Skeletal muscle cell (primary cell): ENCODE data around the gene RIOK3.
A peak's percentile ranks its signal among the peaks of the same experiment; 100 is the strongest.
"Not testable (repeated sequence)": the region's sequence is repeated elsewhere in the genome, so short reads cannot be mapped to it uniquely, and the experiment has no call there.

Experiments
- DNase-seq: peaks from one replicate; pipeline ENCODE4 v3.0.0-alpha.2; 2010; ENCODE audit warnings: low read depth
- H3K4me3 ChIP-seq: 2 replicates; pipeline ENCODE4 v1.5.1; 2011; ENCODE audit warnings: low read depth, mild to moderate bottlenecking, control low read depth, low read length, moderate library complexity

RIOK3 gene, protein sequence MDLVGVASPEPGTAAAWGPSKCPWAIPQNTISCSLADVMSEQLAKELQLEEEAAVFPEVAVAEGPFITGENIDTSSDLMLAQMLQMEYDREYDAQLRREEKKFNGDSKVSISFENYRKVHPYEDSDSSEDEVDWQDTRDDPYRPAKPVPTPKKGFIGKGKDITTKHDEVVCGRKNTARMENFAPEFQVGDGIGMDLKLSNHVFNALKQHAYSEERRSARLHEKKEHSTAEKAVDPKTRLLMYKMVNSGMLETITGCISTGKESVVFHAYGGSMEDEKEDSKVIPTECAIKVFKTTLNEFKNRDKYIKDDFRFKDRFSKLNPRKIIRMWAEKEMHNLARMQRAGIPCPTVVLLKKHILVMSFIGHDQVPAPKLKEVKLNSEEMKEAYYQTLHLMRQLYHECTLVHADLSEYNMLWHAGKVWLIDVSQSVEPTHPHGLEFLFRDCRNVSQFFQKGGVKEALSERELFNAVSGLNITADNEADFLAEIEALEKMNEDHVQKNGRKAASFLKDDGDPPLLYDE

GRCh38 chr18:23452728-23453679 is at the start of gene RIOK3:
Gene RIOK3 (plus strand): TSS chr18:23453287. CDS start chr18:23453440, 153 bp downstream.
- H3K4me3 ChIP-seq: peak within 1 kb of the TSS; percentile 85
- peak; percentile 77 for DNase-seq

DNA sequence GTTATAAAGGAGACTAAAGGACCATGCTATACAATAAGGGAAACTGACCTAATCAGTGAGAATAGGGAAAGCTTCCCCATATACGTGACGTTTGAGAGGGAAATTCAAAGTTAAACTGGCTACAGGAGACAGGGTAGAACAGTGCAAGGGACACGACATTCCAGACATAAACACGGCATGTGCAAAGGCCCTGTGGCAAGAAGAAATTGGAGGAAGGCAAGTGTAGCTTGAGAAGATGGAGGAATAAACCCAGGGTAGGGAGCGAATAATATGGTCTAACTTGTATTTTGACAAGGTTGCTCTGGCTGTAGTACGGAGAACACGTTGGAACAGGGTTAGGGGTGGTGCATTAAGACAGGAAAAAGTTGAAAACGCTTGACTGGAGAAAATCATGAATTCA is 49.8 kb upstream of the RIOK3 start:
- H3K4me3 ChIP-seq: no peak overlapping the region
- no peak for DNase-seq

DNA sequence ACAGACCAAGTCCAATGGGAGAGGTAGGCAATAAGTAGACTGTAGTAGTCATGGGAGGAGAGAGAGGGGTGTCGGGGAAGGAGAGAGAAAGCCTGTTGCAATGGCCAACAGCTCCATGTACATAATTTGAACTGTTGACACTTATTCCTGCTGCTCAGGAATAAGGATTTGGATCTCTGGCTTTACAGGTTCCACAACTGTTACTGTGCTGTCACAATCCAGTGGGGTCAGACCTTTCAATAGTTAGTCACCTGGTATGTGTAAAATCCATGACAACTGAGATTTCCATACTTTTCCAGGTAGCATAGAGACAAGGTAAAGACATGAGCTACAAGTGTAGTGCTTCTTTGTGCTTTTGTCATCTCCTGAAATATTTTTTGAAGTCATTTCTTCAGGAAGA is 47.5 kb upstream of the RIOK3 start:
- DNase-seq: no peak
- H3K4me3 ChIP-seq: no peak overlapping the region

DNA sequence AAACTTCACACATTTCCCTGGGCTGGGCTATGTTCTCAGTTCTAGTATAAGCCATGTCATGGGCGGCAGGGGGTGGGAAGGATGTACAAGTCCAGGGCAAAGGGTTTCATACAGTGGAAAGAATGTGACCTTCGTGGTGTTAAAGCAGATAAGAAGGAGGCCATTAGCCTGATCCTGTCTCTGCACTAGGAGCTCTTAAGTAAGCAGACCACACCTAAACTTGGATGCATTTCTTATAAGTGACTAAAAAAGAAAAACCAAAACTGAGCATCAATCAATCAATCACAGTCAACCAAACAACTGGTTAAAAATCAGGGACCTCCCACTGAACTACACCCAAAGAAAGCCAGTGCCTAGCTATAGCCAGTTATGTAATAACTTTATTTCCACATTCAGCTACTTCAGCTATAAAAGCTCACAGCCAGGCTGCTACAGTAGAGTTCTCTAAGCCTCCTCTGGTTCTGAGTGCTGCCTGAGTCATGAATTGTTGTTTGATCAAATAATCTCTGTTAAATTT is 46.8 kb upstream of the RIOK3 start:
- DNase-seq: no peak
- H3K4me3 ChIP-seq: no peak overlapping the region

DNA sequence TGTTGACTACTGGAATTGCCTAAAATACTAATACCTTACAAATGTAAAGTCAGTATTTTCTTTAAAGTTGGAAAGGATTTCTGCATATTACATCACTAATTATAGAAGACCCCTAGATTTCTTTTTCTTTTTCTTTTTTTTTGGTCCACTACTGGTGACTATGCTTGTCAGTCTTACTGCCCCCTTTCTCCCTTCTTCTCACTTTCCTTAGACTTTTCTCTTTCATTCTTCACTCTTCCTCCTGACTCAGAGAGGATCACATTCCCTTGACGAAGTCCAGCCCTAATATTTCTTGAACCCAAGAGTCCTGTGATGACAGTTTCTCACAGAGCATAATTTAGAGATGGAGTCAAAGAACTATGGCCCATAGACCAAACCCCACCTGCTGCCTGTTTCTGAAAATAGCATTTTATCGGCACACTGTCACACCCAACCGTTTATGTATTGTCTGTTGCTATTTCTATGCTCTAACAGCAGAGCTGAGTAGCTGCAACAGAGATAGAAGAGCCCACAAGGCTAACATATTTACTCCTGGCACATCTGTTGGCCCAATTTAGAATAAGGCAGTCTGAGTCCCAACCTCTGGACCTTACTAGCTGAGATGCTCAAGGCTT is 40.6 kb upstream of the RIOK3 start:
- DNase-seq: no peak

DNA sequence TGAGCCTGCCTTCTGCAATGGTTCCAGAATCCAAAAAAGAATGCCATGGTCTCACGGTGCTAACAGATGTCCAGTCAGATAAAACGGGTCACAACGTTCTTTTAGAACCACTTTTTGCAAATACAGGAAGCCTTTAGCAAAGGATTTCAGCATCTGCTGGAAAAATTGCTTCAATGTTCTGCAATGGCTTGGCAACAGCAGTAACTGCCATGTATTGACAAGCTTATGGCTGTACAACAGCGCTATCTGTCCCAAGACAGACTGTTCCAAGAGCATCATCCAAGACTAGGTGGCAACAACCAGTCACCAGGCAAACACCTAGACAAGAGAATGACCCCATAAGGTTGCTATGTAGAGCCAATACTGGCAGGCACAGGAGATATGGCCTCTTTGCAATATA is 37.6 kb upstream of the RIOK3 start:
- no peak for DNase-seq
- H3K4me3 ChIP-seq: no peak overlapping the region

More for the DNA sequence above, 40.6 kb upstream of the RIOK3 start:
- no peak overlapping the region for H3K4me3 ChIP-seq

DNA sequence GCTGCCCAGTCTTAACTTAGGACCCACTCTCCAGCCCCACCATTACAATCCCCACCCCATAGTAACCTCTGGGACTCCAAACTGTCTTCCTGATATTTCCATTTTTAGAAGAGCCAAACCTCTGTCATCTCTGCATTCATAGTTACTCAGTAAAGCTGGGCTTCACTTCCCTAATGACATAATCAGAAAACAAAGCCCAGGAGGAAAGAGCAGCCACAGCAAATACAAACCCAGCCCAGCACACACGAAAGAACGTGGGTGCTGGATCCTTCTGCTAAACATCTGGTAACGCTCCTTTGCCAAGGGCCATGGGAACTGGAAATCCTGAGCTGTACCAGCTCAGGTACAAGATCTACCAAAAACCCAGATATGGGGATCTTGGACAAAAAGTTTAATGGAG is 36.8 kb upstream of the RIOK3 start:
- no peak overlapping the region for H3K4me3 ChIP-seq
- no peak for DNase-seq

- DNase-seq: no peak
- no peak overlapping the region for H3K4me3 ChIP-seq
Measured at GRCh38 chr18:23421277-23421676, 31.8 kb upstream of the RIOK3 start.

DNA sequence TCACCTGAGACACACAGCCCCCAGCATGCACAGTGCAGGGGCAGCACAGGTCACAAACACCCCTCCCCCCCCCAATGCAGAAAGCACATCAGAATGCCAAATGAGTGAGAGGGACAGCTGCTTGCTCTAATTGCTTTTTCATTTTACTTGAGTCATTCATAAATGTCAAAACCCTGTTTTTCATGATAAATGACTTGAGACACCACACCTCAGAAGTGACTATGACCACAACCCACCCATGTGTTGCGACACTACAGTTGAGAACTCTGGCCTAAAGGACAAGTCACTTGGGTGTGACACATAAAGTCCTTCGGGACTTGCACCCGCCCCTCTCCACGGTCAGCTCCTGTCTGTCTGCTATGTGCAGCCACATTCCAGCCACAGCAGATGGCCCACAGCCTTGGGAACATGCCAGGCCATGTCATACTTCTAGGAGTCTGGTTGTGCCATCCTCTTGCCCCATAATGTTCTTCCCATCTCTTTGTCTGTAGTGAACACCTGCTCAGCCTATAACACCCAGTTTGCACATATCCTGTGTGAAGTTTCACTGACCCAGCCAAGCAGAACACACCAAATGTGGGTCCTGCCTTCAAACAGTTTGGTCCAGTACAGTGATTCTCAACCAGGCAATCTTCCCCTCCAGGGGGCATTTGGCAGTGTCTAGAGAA is 30.2 kb upstream of the RIOK3 start:
- DNase-seq: peak; percentile 54

GRCh38 chr18:23424616-23425015 is 28.5 kb upstream of the RIOK3 start:
- no peak for DNase-seq
- H3K4me3 ChIP-seq: no peak overlapping the region

More for the DNA sequence above, 30.2 kb upstream of the RIOK3 start:
- no peak overlapping the region for H3K4me3 ChIP-seq

- H3K4me3 ChIP-seq: no peak overlapping the region
- DNase-seq: no peak
Measured at GRCh38 chr18:23428821-23429220, 24.3 kb upstream of the RIOK3 start.

DNA sequence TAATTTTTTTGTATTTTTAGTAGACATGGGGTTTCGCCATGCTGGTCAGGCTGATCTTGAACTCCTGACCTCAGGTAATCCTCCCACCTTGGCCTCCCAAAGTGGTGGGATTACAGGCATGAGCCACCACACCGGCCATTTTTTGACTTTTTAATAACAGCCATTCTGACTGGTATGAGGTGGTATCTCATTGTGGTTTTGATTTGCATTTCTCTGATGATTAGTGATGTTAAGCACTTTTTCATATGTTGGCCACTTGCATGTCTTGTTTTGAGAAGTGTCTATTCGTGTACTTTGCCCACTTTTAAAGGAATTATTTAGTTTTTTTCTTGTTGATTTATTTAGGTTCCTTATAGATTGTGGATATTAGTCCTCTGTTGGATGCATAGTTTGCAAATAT is 23.5 kb upstream of the RIOK3 start:
- H3K4me3 ChIP-seq, DNase-seq: not testable (repeated sequence)

- H3K4me3 ChIP-seq: no peak overlapping the region
- no peak for DNase-seq
Measured at GRCh38 chr18:23433360-23433759, 19.7 kb upstream of the RIOK3 start.

- peak overlapping the region; percentile 75 for H3K4me3 ChIP-seq
Measured at GRCh38 chr18:23437357-23438045, 15.6 kb upstream of the RIOK3 start.

GRCh38 chr18:23438046-23438377 is 15.1 kb upstream of the RIOK3 start:
- DNase-seq: no peak
- peak overlapping the region; percentile 75 for H3K4me3 ChIP-seq

More at GRCh38 chr18:23437357-23438045, 15.6 kb upstream of the RIOK3 start:
- peak; percentile 24 for DNase-seq

GRCh38 chr18:23438608-23439366 is 14.3 kb upstream of the RIOK3 start:
- H3K4me3 ChIP-seq: no peak overlapping the region
- no peak for DNase-seq

GRCh38 chr18:23440131-23440530 is 13.0 kb upstream of the RIOK3 start:
- DNase-seq: no peak
- H3K4me3 ChIP-seq: no peak overlapping the region

DNA sequence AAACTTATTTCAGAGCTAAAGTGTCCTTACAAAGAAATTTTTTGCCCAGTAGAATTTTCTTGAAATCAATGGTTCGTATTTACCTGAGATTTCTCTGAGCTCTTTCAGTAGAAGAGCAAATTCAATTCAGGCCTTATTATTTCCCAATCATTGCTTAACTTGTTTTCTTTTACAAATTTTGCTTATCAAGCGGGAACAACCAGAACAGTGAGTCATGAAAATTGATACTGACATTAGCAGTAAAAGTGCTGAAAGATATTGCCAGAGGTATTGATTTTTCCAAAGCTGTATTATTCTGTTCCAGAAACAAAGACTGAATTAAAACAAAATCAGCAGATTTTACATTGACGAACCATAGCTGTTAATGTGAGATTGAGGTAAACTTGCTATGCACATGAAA is 10.1 kb upstream of the RIOK3 start:
- DNase-seq: no peak
- H3K4me3 ChIP-seq: no peak overlapping the region
